ENCODE measurements around the gene ABHD6. TPM values are rescaled to one million over a fixed set of nuclear protein-coding genes. Genes with fewer than 3 reads are reported as not detected.

The ABHD6 gene
- total RNA-seq, 1 experiment from 2014 or later = 12.7 TPM

- Histone ChIP-seq H3K27ac (ENCODE audit: low read depth, low read length) (no peak overlapping the region), H2AFZ (ENCODE audit: low read depth, low read length, poor library complexity, severe bottlenecking) (no peak overlapping the region), H3K27me3 (ENCODE audit: insufficient read depth, low read length) (no peaks in the 10 kb centered on the region), H3K79me2 (ENCODE audit: insufficient read depth, low read length) (no peaks in the 10 kb centered on the region), H3K9ac (ENCODE audit: low read length) (no peak overlapping the region), H4K20me1 (ENCODE audit: insufficient read depth) (no peaks in the 10 kb centered on the region), H3K4me1 (ENCODE audit: control insufficient read depth in 1 of 2, insufficient read depth in 2 of 2, low read length in 2 of 2) (peaks cover 11 to 20% of the 10 kb centered on the region in 2 experiments; a peak in 3 of 4 replicates), H3K9me3 (ENCODE audit: control insufficient read depth in 1 of 2, insufficient read depth in 1 of 2, low read depth in 1 of 2, low read length in 2 of 2) (no peaks in the 10 kb centered on the region), H3K36me3 (ENCODE audit: control insufficient read depth in 1 of 2, insufficient read depth in 2 of 2, low read length in 2 of 2) (no peaks in the 10 kb centered on the region), H3K4me2 (ENCODE audit: low read length) (no peak overlapping the region), H3K4me3 (replicated peaks in 1 of 2; ENCODE audit: low read depth in 1 of 2, low read length in 2 of 2) (no peak overlapping the region), H3K9me2 (ENCODE audit: insufficient read depth) (no peaks in the 10 kb centered on the region)
- intact Hi-C loops (cut with micrococcal nuclease) = no loop called here
- POLR2A ChIA-PET = no interaction called here
- ATAC-seq (no peak), DNase-seq (ENCODE audit: low read depth, low spot score) (no peak)
- TF ChIP-seq SRF (IDR thresholded peaks at IDR 0.05; ENCODE audit: low read depth) (no peak), EZH2 (IDR thresholded peaks at IDR 0.05) (no peak), RAD21 (IDR thresholded peaks at IDR 0.05; ENCODE audit: low read depth) (no peak), ELF1 (IDR thresholded peaks at IDR 0.05; ENCODE audit: borderline replicate concordance, low read depth) (no peak)
- BruUV-seq (replicated peaks) = no TSS peak
- CTCF ChIA-PET = no interaction called here
- RAD21 ChIA-PET (ENCODE audit: low non-redundant PET in 1 of 2, low total read pairs in 2 of 2, uncharacterized antibody in 2 of 2, unreplicated experiment in 2 of 2) = no interaction called here
Observed at GRCh38 chr3:58329150-58329921, 91.7 kb downstream of the ABHD6 start.

- Histone ChIP-seq H3K79me2 (ENCODE audit: insufficient read depth, low read length) (no peaks in the 10 kb centered on the region), H4K20me1 (ENCODE audit: insufficient read depth) (no peaks in the 10 kb centered on the region), H3K27ac (ENCODE audit: low read depth, low read length) (no peak overlapping the region), H3K36me3 (ENCODE audit: control insufficient read depth in 1 of 2, insufficient read depth in 2 of 2, low read length in 2 of 2) (no peaks in the 10 kb centered on the region), H3K9me2 (ENCODE audit: insufficient read depth) (no peaks in the 10 kb centered on the region), H3K4me3 (replicated peaks in 1 of 2; ENCODE audit: low read depth in 1 of 2, low read length in 2 of 2) (no peak overlapping the region), H3K27me3 (ENCODE audit: insufficient read depth, low read length) (no peaks in the 10 kb centered on the region), H2AFZ (ENCODE audit: low read depth, low read length, poor library complexity, severe bottlenecking) (no peak overlapping the region), H3K9ac (ENCODE audit: low read length) (no peak overlapping the region), H3K4me1 (ENCODE audit: control insufficient read depth in 1 of 2, insufficient read depth in 2 of 2, low read length in 2 of 2) (peaks cover 14 to 23% of the 10 kb centered on the region in 2 experiments; a peak in 3 of 4 replicates), H3K4me2 (ENCODE audit: low read length) (no peak overlapping the region), H3K9me3 (ENCODE audit: control insufficient read depth in 1 of 2, insufficient read depth in 1 of 2, low read depth in 1 of 2, low read length in 2 of 2) (no peaks in the 10 kb centered on the region)
- no peak for TF ChIP-seq SIN3A (IDR thresholded peaks at IDR 0.05; ENCODE audit: low read depth)
- TF ChIP-seq CTCF (IDR thresholded peaks at IDR 0.05 in 2 of 3, conservative IDR thresholded peaks at IDR 0.05 in 1 of 3; ENCODE audit: borderline replicate concordance in 1 of 3, insufficient read depth in 1 of 3, low read depth in 2 of 3, low read length in 2 of 3) = no peak
- no peak for TF ChIP-seq SRF (IDR thresholded peaks at IDR 0.05; ENCODE audit: low read depth)
- TF ChIP-seq YY1 (IDR thresholded peaks at IDR 0.05; ENCODE audit: extremely low read depth, insufficient replicate concordance, low read depth, low read length) = no peak
- ChIA-PET RAD21 (ENCODE audit: low non-redundant PET in 1 of 2, low total read pairs in 2 of 2, uncharacterized antibody in 2 of 2, unreplicated experiment in 2 of 2) (no interaction called here), POLR2A (no interaction called here), CTCF (no interaction called here)
- intact Hi-C loops (cut with micrococcal nuclease) = no loop called here
- ATAC-seq = no peak
- DNase-seq (ENCODE audit: low read depth, low spot score) = no peak
- no TSS peak for BruUV-seq (replicated peaks)
Observed at GRCh38 chr3:58329922-58330413, 92.4 kb downstream of the ABHD6 start.
